Measurements from ENCODE around the gene AREL1. TPM values are rescaled to one million over a fixed set of nuclear protein-coding genes. Genes with fewer than 3 reads are reported as not detected.

Gene AREL1
- total and polyA plus RNA-seq, 10 of the 15 experiments (the other 5 are each of a cell fraction or from before 2014, with no cell fraction given) = 6.2 to 40.4 (median 23.7) TPM

GRCh38 chr14:74756326-74756725 is 43.4 kb upstream of the AREL1 start:
- no peak overlapping the region for H3K9ac ChIP-seq (ENCODE audit: control insufficient read depth, insufficient read depth, low read length)
- H3K9me3 ChIP-seq (replicated peaks; ENCODE audit: control insufficient read depth, insufficient read depth, low read length) = peaks cover 1% of the 10 kb centered on the region; the same call in 2 of the 3 replicates
- in situ Hi-C loops (cut with MboI) (no loop called here), intact Hi-C loops (cut with micrococcal nuclease; ENCODE audit: unreplicated experiment) (no loop called here)
- FAIRE-seq = no peak
- ChIA-PET RAD21 (ENCODE audit: unreplicated experiment) (no interaction called here), CTCF (no interaction called here), SMC1A (ENCODE audit: uncharacterized antibody, unreplicated experiment) (no interaction called here), POLR2A (interaction anchor here (0.6 kb wide), 1 partner anchor 324 kb away, joined by 4 read pairs; no protein-coding TSS in a partner anchor)
- no peaks in the 10 kb centered on the region for H3K36me3 ChIP-seq (ENCODE audit: control insufficient read depth in 2 of 2, insufficient read depth in 2 of 2, low read length in 1 of 2)
- H2AFZ ChIP-seq (ENCODE audit: control insufficient read depth, low read depth, low read length) = no peak overlapping the region
- ATAC-seq = no peak
- no peaks in the 10 kb centered on the region for H3K79me2 ChIP-seq (ENCODE audit: control insufficient read depth, insufficient read depth, low read length)
- TF ChIP-seq, protein P1, sequence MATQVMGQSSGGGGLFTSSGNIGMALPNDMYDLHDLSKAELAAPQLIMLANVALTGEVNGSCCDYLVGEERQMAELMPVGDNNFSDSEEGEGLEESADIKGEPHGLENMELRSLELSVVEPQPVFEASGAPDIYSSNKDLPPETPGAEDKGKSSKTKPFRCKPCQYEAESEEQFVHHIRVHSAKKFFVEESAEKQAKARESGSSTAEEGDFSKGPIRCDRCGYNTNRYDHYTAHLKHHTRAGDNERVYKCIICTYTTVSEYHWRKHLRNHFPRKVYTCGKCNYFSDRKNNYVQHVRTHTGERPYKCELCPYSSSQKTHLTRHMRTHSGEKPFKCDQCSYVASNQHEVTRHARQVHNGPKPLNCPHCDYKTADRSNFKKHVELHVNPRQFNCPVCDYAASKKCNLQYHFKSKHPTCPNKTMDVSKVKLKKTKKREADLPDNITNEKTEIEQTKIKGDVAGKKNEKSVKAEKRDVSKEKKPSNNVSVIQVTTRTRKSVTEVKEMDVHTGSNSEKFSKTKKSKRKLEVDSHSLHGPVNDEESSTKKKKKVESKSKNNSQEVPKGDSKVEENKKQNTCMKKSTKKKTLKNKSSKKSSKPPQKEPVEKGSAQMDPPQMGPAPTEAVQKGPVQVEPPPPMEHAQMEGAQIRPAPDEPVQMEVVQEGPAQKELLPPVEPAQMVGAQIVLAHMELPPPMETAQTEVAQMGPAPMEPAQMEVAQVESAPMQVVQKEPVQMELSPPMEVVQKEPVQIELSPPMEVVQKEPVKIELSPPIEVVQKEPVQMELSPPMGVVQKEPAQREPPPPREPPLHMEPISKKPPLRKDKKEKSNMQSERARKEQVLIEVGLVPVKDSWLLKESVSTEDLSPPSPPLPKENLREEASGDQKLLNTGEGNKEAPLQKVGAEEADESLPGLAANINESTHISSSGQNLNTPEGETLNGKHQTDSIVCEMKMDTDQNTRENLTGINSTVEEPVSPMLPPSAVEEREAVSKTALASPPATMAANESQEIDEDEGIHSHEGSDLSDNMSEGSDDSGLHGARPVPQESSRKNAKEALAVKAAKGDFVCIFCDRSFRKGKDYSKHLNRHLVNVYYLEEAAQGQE (IDR thresholded peaks at IDR 0.05; ENCODE audit: low read depth, low read length) = peak; percentile 43; the same call in 1 of the 2 replicates
- TF ChIP-seq, protein P2, sequence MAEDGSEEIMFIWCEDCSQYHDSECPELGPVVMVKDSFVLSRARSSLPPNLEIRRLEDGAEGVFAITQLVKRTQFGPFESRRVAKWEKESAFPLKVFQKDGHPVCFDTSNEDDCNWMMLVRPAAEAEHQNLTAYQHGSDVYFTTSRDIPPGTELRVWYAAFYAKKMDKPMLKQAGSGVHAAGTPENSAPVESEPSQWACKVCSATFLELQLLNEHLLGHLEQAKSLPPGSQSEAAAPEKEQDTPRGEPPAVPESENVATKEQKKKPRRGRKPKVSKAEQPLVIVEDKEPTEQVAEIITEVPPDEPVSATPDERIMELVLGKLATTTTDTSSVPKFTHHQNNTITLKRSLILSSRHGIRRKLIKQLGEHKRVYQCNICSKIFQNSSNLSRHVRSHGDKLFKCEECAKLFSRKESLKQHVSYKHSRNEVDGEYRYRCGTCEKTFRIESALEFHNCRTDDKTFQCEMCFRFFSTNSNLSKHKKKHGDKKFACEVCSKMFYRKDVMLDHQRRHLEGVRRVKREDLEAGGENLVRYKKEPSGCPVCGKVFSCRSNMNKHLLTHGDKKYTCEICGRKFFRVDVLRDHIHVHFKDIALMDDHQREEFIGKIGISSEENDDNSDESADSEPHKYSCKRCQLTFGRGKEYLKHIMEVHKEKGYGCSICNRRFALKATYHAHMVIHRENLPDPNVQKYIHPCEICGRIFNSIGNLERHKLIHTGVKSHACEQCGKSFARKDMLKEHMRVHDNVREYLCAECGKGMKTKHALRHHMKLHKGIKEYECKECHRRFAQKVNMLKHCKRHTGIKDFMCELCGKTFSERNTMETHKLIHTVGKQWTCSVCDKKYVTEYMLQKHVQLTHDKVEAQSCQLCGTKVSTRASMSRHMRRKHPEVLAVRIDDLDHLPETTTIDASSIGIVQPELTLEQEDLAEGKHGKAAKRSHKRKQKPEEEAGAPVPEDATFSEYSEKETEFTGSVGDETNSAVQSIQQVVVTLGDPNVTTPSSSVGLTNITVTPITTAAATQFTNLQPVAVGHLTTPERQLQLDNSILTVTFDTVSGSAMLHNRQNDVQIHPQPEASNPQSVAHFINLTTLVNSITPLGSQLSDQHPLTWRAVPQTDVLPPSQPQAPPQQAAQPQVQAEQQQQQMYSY (CRISPR knock-in tag; IDR thresholded peaks at IDR 0.05) = no peak
- TF ChIP-seq NR2C2 (IDR thresholded peaks at IDR 0.05; ENCODE audit: borderline replicate concordance, control insufficient read depth, insufficient read length, low read depth) (no peak), NR2C1 (IDR thresholded peaks at IDR 0.05) (no peak), RUNX3 (IDR thresholded peaks at IDR 0.05; ENCODE audit: low read length) (no peak), MEF2B (IDR thresholded peaks at IDR 0.05; ENCODE audit: partially characterized antibody, poor library complexity, severe bottlenecking) (no peak), CREM (IDR thresholded peaks at IDR 0.05; ENCODE audit: low read depth) (no peak)
- no peak overlapping the region for H3K4me3 ChIP-seq
- no peaks in the 10 kb centered on the region for H4K20me1 ChIP-seq (ENCODE audit: control insufficient read depth, insufficient read depth)
- WGBS (ENCODE audit: insufficient coverage, insufficient replicate concordance, low lambda C conversion rate, missing lambda C conversion rate) = 89% methylated on average over 1 of the region's 1 CpG
- H3K4me1 ChIP-seq (ENCODE audit: control insufficient read depth, insufficient read depth, low read length) = no peaks in the 10 kb centered on the region
- no TSS peak for BruUV-seq (replicated peaks)
- DNase-seq (ENCODE audit: low read depth, low spot score) = no peak
- no peak overlapping the region for H3K4me2 ChIP-seq (ENCODE audit: control insufficient read depth, insufficient read depth)
- no peaks in the 10 kb centered on the region for H3K27me3 ChIP-seq (replicated peaks in 1 of 2; ENCODE audit: control insufficient read depth in 2 of 2, insufficient read depth in 2 of 2, low read length in 1 of 2)
- H3K27ac ChIP-seq (ENCODE audit: control insufficient read depth, insufficient read depth) = no peak overlapping the region

Data from GM12878 (cell line).